Lung (tissue), 12 donors: ENCODE measurements around the gene CAPN13. TPM values are rescaled to one million over a fixed set of nuclear protein-coding genes. Genes with fewer than 3 reads are reported as not detected.

ENCODE experiments used
- ATAC-seq: fragments of 200-7000 bp; cut with Tn5 transposase; one replicate; pipeline ENCODE4 v1.9.1; 2020; ENCODE audit warnings: moderate number of reproducible peaks; ENCODE audit not compliant: insufficient read depth, low FRiP score
- DNase-seq, 3 donors: peaks; one replicate each; pipeline ENCODE4 v3.0.0-alpha.2; 2013 to 2017
- H3K27ac ChIP-seq, 2 donors: one replicate each; pipeline ENCODE4 v1.5.1; 2013; ENCODE audit warnings: mild to moderate bottlenecking in 2 of 2, moderate library complexity in 2 of 2, control low read depth in 1 of 2, inconsistent platforms in 1 of 2, low read depth in 1 of 2, low read length in 1 of 2
- H3K27me3 ChIP-seq, 3 donors: one replicate each; pipeline ENCODE4 v1.5.1; 2013; ENCODE audit warnings: low read length in 2 of 3; ENCODE audit not compliant: control insufficient read depth in 3 of 3, insufficient read depth in 3 of 3
- H3K36me3 ChIP-seq, 4 donors: one replicate each; pipeline ENCODE4 v1.5.1; 2013; ENCODE audit warnings: low read length in 4 of 4, mild to moderate bottlenecking in 1 of 4, moderate library complexity in 1 of 4; ENCODE audit not compliant: control insufficient read depth in 4 of 4, insufficient read depth in 4 of 4
- H3K4me1 ChIP-seq, 5 donors: one replicate each; pipeline ENCODE4 v1.5.1; 2013; ENCODE audit warnings: low read length in 5 of 5, mild to moderate bottlenecking in 2 of 5, moderate library complexity in 1 of 5; ENCODE audit not compliant: control insufficient read depth in 5 of 5, insufficient read depth in 5 of 5
- H3K4me3 ChIP-seq: one replicate; pipeline ENCODE4 v1.5.1; 2013; ENCODE audit warnings: mild to moderate bottlenecking, control low read depth, moderate library complexity
- H3K9ac ChIP-seq, 2 donors: one replicate each; pipeline ENCODE4 v1.5.1; 2013; ENCODE audit warnings: low read length in 2 of 2, control low read depth in 1 of 2; ENCODE audit not compliant: insufficient read depth in 1 of 2
- H3K9me3 ChIP-seq, 4 donors: one replicate each; pipeline ENCODE4 v1.5.1; 2013; ENCODE audit warnings: low read length in 3 of 4, mild to moderate bottlenecking in 1 of 4, moderate library complexity in 1 of 4; ENCODE audit not compliant: control insufficient read depth in 4 of 4, insufficient read depth in 3 of 4
- WGBS, 2 donors: extraction: QIAGEN DNeasy Blood & Tissue Kit; methylation state at CpG; one replicate each; pipeline ENCODE4 v1.1.7; 2013; 5-methylcytosine and 5-hydroxymethylcytosine counted together
- polyA plus RNA-seq, 2 donors: library from polyadenylated mRNA; stranded (reverse); fragments of 200-250 nt; gene quantifications; one replicate each; pipeline ENCODE4 v1.2.1, GENCODE V29; 2013
- total RNA-seq, 2 donors: library from RNA; depleted of rRNA in 1 of 2; stranded (reverse); fragments of >200 nt in 1 of 2; gene quantifications; one replicate each; pipeline ENCODE4 v1.2.1, GENCODE V29; 2014 to 2021
- TF ChIP-seq, protein P1 (sequence below): IDR thresholded peaks from 2 replicates; pipeline ENCODE4 v1.5.1; 2012; ENCODE audit warnings: mild to moderate bottlenecking; ENCODE audit errors: control extremely low read depth, extremely low read depth
- donor health status: control.
- donor health status: control.
- donor health status: Bipolar disorder and iron deficiency.
- donor health status: healthy.
- donor health status: DM: yes; HTN: yes; CAD: no.

The CAPN13 gene
- total and polyA plus RNA-seq, 4 donors: 6.6 to 31.6 (median 8.2) TPM

DNA sequence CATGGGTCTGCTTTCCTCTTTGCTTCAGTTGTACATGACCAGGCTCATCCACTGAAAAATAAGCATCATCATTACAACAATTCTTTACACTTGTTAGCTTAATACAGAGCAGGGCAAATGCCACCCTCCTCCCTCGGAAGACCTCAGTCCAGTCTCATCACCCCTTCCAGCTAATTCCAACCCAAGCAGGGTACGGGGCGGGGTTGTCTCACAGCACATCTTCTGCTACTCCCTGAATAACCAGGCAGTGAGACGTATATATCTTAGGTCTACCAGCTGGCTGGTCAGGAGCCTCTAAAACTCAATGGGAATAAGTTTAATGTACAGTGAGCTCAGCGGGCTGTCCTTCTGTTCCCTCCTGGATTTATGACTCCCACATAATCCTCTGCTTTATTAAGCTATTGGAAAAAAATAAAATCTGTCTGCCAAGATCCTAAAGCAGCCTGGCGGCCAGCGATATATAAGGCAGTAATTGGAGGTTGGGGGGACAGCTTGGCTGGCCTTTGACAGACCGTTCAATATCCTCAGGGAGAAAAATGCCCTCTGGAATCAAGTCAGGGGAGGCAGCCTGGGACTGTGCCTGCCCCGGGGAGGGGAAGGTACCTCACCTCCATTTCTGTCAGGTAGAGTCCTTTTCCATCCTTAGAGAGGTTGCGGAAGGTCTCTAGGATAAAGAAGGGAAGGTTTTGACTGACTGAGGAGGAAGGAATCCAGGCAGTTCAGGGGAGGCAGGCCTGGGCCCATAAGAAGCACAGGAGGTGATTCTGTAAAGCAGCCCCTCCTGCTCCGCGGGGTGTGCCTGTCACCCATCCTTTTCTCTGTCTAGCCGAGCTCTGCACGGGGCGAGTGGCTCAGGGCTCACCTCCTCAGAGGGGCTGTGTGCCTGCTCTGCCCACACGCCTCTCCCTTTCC, 76.3 kb downstream of the CAPN13 start:
- no peaks in the 10 kb centered on the region for H3K4me1 ChIP-seq
- H3K27me3 ChIP-seq: peaks cover 0 to 1% (median 0%) of the 10 kb centered on the region in 3 donors
- no peaks in the 10 kb centered on the region for H3K36me3 ChIP-seq
- no peaks in the 10 kb centered on the region for H3K9me3 ChIP-seq
- 90 to 91% methylated on average over 16 of the region's 16 CpGs for WGBS, 2 donors
- DNase-seq (no peak), ATAC-seq (no peak)
- H3K9ac ChIP-seq: no peak overlapping the region
- no peak overlapping the region for H3K4me3 ChIP-seq
- H3K27ac ChIP-seq: no peak overlapping the region
- TF ChIP-seq, protein P1, sequence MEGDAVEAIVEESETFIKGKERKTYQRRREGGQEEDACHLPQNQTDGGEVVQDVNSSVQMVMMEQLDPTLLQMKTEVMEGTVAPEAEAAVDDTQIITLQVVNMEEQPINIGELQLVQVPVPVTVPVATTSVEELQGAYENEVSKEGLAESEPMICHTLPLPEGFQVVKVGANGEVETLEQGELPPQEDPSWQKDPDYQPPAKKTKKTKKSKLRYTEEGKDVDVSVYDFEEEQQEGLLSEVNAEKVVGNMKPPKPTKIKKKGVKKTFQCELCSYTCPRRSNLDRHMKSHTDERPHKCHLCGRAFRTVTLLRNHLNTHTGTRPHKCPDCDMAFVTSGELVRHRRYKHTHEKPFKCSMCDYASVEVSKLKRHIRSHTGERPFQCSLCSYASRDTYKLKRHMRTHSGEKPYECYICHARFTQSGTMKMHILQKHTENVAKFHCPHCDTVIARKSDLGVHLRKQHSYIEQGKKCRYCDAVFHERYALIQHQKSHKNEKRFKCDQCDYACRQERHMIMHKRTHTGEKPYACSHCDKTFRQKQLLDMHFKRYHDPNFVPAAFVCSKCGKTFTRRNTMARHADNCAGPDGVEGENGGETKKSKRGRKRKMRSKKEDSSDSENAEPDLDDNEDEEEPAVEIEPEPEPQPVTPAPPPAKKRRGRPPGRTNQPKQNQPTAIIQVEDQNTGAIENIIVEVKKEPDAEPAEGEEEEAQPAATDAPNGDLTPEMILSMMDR: no peak

GRCh38 chr2:30729031-30729430, 78.2 kb downstream of the CAPN13 start:
- Histone ChIP-seq H3K27me3 (peaks cover 0 to 5% (median 3%) of the 10 kb centered on the region in 3 donors), H3K9me3 (no peaks in the 10 kb centered on the region), H3K27ac (no peak overlapping the region), H3K9ac (no peak overlapping the region), H3K4me3 (no peak overlapping the region), H3K4me1 (no peaks in the 10 kb centered on the region), H3K36me3 (no peaks in the 10 kb centered on the region)
- ATAC-seq: no peak
- WGBS, 2 donors: 44 to 51% methylated on average over 5 of the region's 5 CpGs
- no peak for DNase-seq
- TF ChIP-seq, protein P1: no peak

DNA sequence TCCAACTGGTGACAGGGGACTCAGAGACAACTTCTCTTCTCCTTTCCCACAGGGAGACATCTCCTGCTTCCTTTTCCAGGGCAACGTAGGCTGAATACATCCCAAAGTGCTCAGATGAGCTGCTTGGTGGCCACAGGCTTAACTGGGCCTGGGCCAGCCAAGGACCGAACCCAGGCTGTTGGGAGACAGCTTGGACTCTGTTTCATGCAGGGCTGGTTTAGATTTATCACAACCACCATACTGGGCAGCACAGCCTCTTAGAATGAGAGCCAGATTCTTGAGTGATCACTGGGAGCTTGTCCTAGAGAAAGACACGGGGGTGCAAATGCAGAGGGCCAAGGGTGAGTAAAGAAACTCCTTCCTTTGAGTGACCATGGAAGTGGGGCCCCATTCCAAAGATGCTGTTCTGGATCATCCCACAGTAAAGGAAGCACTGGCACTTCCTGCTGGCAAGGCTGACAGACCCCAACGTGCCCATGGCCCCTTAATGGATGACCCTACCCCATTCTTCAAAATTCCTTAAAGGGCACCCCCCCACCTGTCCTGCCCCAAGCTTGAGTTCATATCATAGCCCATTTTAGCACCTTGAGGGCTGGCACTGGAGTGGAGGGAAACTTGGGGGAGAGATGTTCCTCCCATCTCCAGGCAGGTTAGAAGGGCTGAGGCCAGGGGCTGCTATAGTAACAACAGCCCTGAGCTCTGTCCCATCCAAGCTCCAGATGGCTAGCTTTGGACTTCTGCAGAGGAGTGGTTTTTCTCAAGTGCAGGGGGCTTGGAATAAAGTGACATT, 84.1 kb downstream of the CAPN13 start:
- Histone ChIP-seq H3K9ac (no peak overlapping the region), H3K4me3 (no peak overlapping the region), H3K27me3 (peaks cover 0 to 5% (median 3%) of the 10 kb centered on the region in 3 donors), H3K36me3 (no peaks in the 10 kb centered on the region), H3K27ac (no peak overlapping the region), H3K4me1 (no peaks in the 10 kb centered on the region), H3K9me3 (no peaks in the 10 kb centered on the region)
- ATAC-seq (no peak), DNase-seq (no peak)
- TF ChIP-seq, protein P1: no peak
- 77 to 78% methylated on average over 4 of the region's 4 CpGs for WGBS, 2 donors
